DOHH2 (cell line): ENCODE results near the gene NRAP.

Experiments
- H3F3A ChIP-seq: fragments of 200-600 bp; sonication (generic), shearing (Covaris generic); 2 replicates; pipeline ENCODE4 v1.6.0; 2016; ENCODE audit warnings: antibody characterized with exemption, mild to moderate bottlenecking; ENCODE audit not compliant: control insufficient read depth, insufficient read depth
- H3K27ac ChIP-seq: fragments of 200-600 bp; sonication (generic); 2 replicates; pipeline ENCODE4 v1.5.1; 2014; ENCODE audit warnings: low read depth, mild to moderate bottlenecking, low read length, moderate library complexity
- H3K27me3 ChIP-seq: fragments of 200-600 bp; sonication (generic); 2 replicates; pipeline ENCODE4 v1.6.1; 2014; ENCODE audit warnings: mild to moderate bottlenecking, low read length, mixed read lengths; ENCODE audit not compliant: control insufficient read depth
- H3K36me3 ChIP-seq: fragments of 200-600 bp; sonication (generic); 2 replicates; pipeline ENCODE4 v1.6.1; 2014; ENCODE audit warnings: mild to moderate bottlenecking, low read length, moderate library complexity, mixed read lengths; ENCODE audit not compliant: control insufficient read depth
- H3K4me1 ChIP-seq: fragments of 200-600 bp; sonication (generic); 2 replicates; pipeline ENCODE4 v1.6.1; 2014; ENCODE audit warnings: mild to moderate bottlenecking, low read length, mixed read lengths; ENCODE audit not compliant: control insufficient read depth
- H3K4me2 ChIP-seq: fragments of 200-600 bp; sonication (generic); 2 replicates; pipeline ENCODE4 v1.6.0; 2014; ENCODE audit warnings: mild to moderate bottlenecking, low read length, moderate library complexity
- H3K4me3 ChIP-seq: fragments of 200-600 bp; sonication (generic); 2 replicates; pipeline ENCODE4 v1.5.1; 2014; ENCODE audit warnings: mild to moderate bottlenecking, low read length, mixed read lengths
- H3K79me2 ChIP-seq: fragments of 200-600 bp; sonication (generic); 2 replicates; pipeline ENCODE4 v1.6.1; 2014; ENCODE audit warnings: mild to moderate bottlenecking, low read length, mixed read lengths; ENCODE audit not compliant: control insufficient read depth
- H3K9me2 ChIP-seq: fragments of 200-600 bp; sonication (generic); replicated peaks from 2 replicates; pipeline ENCODE4 v1.6.1; 2014; ENCODE audit warnings: mild to moderate bottlenecking, low read length, mixed read lengths; ENCODE audit not compliant: control insufficient read depth
- H3K9me3 ChIP-seq: fragments of 200-600 bp; sonication (generic); 2 replicates; pipeline ENCODE4 v1.6.1; 2014; ENCODE audit warnings: antibody characterized with exemption, low read length, mixed read lengths; ENCODE audit not compliant: control insufficient read depth, insufficient read depth
- H4K20me1 ChIP-seq: fragments of 200-600 bp; sonication (generic); 2 replicates; pipeline ENCODE4 v1.6.0; 2014; ENCODE audit warnings: low read depth, mild to moderate bottlenecking, antibody characterized with exemption, low read length, moderate library complexity; ENCODE audit not compliant: control insufficient read depth, insufficient read depth
- CTCF ChIP-seq: fragments of 200-600 bp; sonication (generic); IDR thresholded peaks from one replicate; pipeline ENCODE4 v1.5.1; 2014; ENCODE audit warnings: antibody characterized with exemption, mild to moderate bottlenecking, low read depth, low read length; ENCODE audit not compliant: poor library complexity, severe bottlenecking
- EZH2phosphoT487 ChIP-seq: fragments of 200-600 bp; sonication (generic); IDR thresholded peaks from 2 replicates; pipeline ENCODE4 v1.6.1; 2017; ENCODE audit warnings: borderline replicate concordance, mild to moderate bottlenecking, antibody characterized with exemption, low read length, moderate library complexity, mixed read lengths

NRAP gene

DNA sequence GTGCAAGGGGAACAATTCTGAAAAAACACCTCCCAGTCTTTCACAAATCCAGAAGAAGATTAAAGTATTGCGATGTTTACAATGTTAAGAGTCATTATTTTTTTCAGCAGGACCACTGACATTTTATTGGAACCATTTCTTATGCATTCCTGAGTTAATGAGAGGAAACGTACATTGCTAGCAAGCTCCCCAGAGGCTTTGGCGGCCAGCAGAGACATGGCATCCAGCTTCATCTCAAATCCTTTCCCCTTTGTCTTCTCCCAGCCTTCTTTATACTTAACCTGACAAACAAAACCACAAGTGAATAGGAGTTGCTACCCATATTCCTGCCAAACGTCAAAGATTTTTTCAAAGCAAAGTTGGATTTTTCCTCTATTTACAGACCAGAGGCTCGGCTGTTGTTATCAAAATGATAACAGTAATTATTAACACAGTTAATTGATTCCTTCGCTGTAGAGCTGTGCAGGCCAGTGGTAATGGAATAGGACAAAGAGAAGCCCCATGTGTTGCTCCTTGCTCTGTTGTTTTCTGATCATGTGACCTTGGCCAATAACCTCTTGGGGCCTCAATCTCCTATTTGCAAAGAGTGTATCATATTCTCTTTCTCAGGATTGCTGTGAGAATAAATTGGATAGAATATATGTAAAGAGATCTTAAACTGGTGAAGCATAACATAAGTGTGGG lies 32.0 kb downstream of the NRAP start:
- no peak for TF ChIP-seq CTCF
- no peak for TF ChIP-seq EZH2phosphoT487

GRCh38 chr10:113630929-113631533 lies 32.8 kb downstream of the NRAP start:
- H3K4me2 ChIP-seq = no peak overlapping the region
- H3K36me3 ChIP-seq = no peaks in the 10 kb centered on the region
- no peaks in the 10 kb centered on the region for H3K9me3 ChIP-seq
- no peaks in the 10 kb centered on the region for H3F3A ChIP-seq
- no peaks in the 10 kb centered on the region for H3K4me1 ChIP-seq
- no peaks in the 10 kb centered on the region for H3K27me3 ChIP-seq
- no peak for TF ChIP-seq CTCF
- TF ChIP-seq EZH2phosphoT487 = no peak
- H4K20me1 ChIP-seq = no peaks in the 10 kb centered on the region
- no peaks in the 10 kb centered on the region; the same call in 1 of the 2 replicates for H3K9me2 ChIP-seq
- no peak overlapping the region for H3K27ac ChIP-seq
- H3K4me3 ChIP-seq = no peak overlapping the region
- H3K79me2 ChIP-seq = no peaks in the 10 kb centered on the region

More for the DNA sequence above, 32.0 kb downstream of the NRAP start:
- H3K9me2 ChIP-seq = no peaks in the 10 kb centered on the region; the same call in 1 of the 2 replicates
- H4K20me1 ChIP-seq = no peaks in the 10 kb centered on the region
- no peaks in the 10 kb centered on the region for H3K79me2 ChIP-seq
- no peaks in the 10 kb centered on the region for H3K9me3 ChIP-seq
- no peak overlapping the region for H3K4me3 ChIP-seq
- no peak overlapping the region for H3K27ac ChIP-seq
- no peaks in the 10 kb centered on the region for H3K4me1 ChIP-seq
- no peaks in the 10 kb centered on the region for H3K36me3 ChIP-seq
- no peaks in the 10 kb centered on the region for H3K27me3 ChIP-seq
- H3F3A ChIP-seq = no peaks in the 10 kb centered on the region
- H3K4me2 ChIP-seq = no peak overlapping the region

DNA sequence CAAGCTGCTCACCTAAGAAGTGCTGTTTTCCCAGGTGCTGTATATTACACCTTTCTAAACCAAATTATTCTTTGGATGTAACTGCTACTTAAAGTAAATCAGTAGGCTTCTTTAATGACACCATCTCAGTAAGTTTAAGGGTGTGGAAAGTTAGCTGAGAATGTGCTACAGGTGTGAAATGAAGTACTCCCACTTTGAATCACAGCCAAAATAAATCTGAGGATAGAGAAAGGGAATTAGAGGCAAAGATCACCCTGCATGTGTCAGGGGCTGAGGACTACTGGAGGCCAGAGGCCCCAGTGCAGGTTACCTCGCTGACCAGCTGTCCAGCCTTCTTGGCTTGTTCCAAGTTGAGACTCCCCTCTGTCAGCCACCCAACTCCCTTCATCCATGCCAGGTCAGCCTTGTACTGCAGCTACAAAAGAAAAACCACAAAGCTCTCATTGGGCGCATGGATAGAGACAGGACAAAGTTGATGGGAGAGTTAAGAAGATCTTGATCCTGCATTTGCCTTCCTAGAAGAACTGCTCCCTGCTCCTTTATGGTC lies 35.2 kb downstream of the NRAP start:
- Histone ChIP-seq H3K9me2 (no peaks in the 10 kb centered on the region; the same call in 1 of the 2 replicates), H4K20me1 (no peaks in the 10 kb centered on the region), H3K4me1 (no peaks in the 10 kb centered on the region), H3K27ac (no peak overlapping the region), H3K9me3 (no peaks in the 10 kb centered on the region), H3K27me3 (no peaks in the 10 kb centered on the region), H3K4me3 (no peak overlapping the region), H3K79me2 (no peaks in the 10 kb centered on the region), H3K36me3 (no peaks in the 10 kb centered on the region), H3K4me2 (no peak overlapping the region), H3F3A (no peaks in the 10 kb centered on the region)
- TF ChIP-seq EZH2phosphoT487 (no peak), CTCF (no peak)
